Activated naive CD4-positive, alpha-beta T cell treated with anti-CD3 and anti-CD28 coated beads for 36 hours (primary cell): ENCODE measurements around the gene TJP2. TPM values are rescaled to one million over a fixed set of nuclear protein-coding genes. Genes with fewer than 3 reads are reported as not detected.
"Not testable (repeated sequence)": the region's sequence is repeated elsewhere in the genome, so short reads cannot be mapped to it uniquely, and the experiment has no call there.

Experiments used
- CTCF ChIA-PET: fragments of 350-600 bp; sonication (Branson Sonifier 250); formaldehyde crosslinking; loops from one replicate; lab custom pipeline; 2021; ENCODE audit warnings: antibody characterized with exemption; lab: Charles Lee
- DNase-seq: peaks from one replicate; pipeline ENCODE4 v3.0.0-alpha.2; 2020
- H3K27ac Mint-ChIP-seq: one replicate; pipeline ENCODE4 v1.8.0; 2021; ENCODE audit warnings: mild to moderate bottlenecking, mixed read lengths
- H3K27me3 Mint-ChIP-seq: one replicate; pipeline ENCODE4 v1.8.0; 2021; ENCODE audit warnings: low read depth, mixed read lengths
- H3K36me3 Mint-ChIP-seq: one replicate; pipeline ENCODE4 v1.8.0; 2021; ENCODE audit warnings: low read depth, mixed read lengths
- H3K4me1 Mint-ChIP-seq: one replicate; pipeline ENCODE4 v1.8.0; 2021; ENCODE audit warnings: low read depth, mixed read lengths
- H3K4me3 Mint-ChIP-seq: one replicate; pipeline ENCODE4 v1.8.0; 2021; ENCODE audit warnings: mild to moderate bottlenecking, moderate library complexity, mixed read lengths
- H3K9me3 Mint-ChIP-seq: one replicate; pipeline ENCODE4 v1.8.0; 2021; ENCODE audit warnings: mixed read lengths
- intact Hi-C: fragments of 100-400 bp; cut with micrococcal nuclease; formaldehyde crosslinking; loops from one replicate; pipeline ENCODE4 v1.15.1; 2023
- total RNA-seq, 2 experiments: library from RNA; stranded (reverse); gene quantifications; one replicate each; pipeline ENCODE4 v1.2.3, GENCODE V29; 2021

Gene TJP2
- total RNA-seq, 2 experiments from 2014 or later = 7.6 to 9.1 TPM

- H3K4me1 Mint-ChIP-seq, DNase-seq, H3K27me3 Mint-ChIP-seq, H3K9me3 Mint-ChIP-seq, H3K36me3 Mint-ChIP-seq, H3K4me3 Mint-ChIP-seq, H3K27ac Mint-ChIP-seq, intact Hi-C loops, CTCF ChIA-PET: not testable (repeated sequence)
Measured at GRCh38 chr9:69306895-69307445, 132.9 kb downstream of the TJP2 start.

GRCh38 chr9:69307446-69308205 is 133.5 kb downstream of the TJP2 start:
- Mint-ChIP-seq H3K27ac (no peak overlapping the region), H3K27me3 (peaks cover 10% of the 10 kb centered on the region), H3K36me3 (peaks cover 1% of the 10 kb centered on the region), H3K9me3 (peaks cover 7% of the 10 kb centered on the region), H3K4me3 (no peak overlapping the region), H3K4me1 (no peaks in the 10 kb centered on the region)
- no peak for DNase-seq
- intact Hi-C loops = no loop called here
- CTCF ChIA-PET = no interaction called here

GRCh38 chr9:69308206-69308931 is 134.3 kb downstream of the TJP2 start:
- no peak overlapping the region for H3K4me3 Mint-ChIP-seq
- peaks cover 11% of the 10 kb centered on the region for H3K9me3 Mint-ChIP-seq
- H3K27me3 Mint-ChIP-seq = peaks cover 10% of the 10 kb centered on the region
- intact Hi-C loops = no loop called here
- H3K4me1 Mint-ChIP-seq = no peaks in the 10 kb centered on the region
- CTCF ChIA-PET = no interaction called here
- DNase-seq = no peak
- no peak overlapping the region for H3K27ac Mint-ChIP-seq
- peaks cover 1% of the 10 kb centered on the region for H3K36me3 Mint-ChIP-seq

- Mint-ChIP-seq H3K27ac (no peak overlapping the region), H3K27me3 (peaks cover 14% of the 10 kb centered on the region), H3K4me3 (no peak overlapping the region), H3K36me3 (peaks cover 1% of the 10 kb centered on the region), H3K9me3 (peaks cover 19% of the 10 kb centered on the region), H3K4me1 (no peaks in the 10 kb centered on the region)
- intact Hi-C loops = no loop called here
- no peak for DNase-seq
- CTCF ChIA-PET = no interaction called here
Measured at GRCh38 chr9:69313175-69313574, 139.1 kb downstream of the TJP2 start.

GRCh38 chr9:69314547-69314946 is 140.5 kb downstream of the TJP2 start:
- peaks cover 18% of the 10 kb centered on the region for H3K27me3 Mint-ChIP-seq
- intact Hi-C loops = no loop called here
- H3K9me3 Mint-ChIP-seq = peaks cover 19% of the 10 kb centered on the region
- DNase-seq = no peak
- CTCF ChIA-PET = interaction anchor here (1.2 kb wide), 1 partner anchor 108 kb away, joined by 4 read pairs; no protein-coding TSS in a partner anchor
- peaks cover 1% of the 10 kb centered on the region for H3K36me3 Mint-ChIP-seq
- H3K4me3 Mint-ChIP-seq = no peak overlapping the region
- H3K4me1 Mint-ChIP-seq = no peaks in the 10 kb centered on the region
- H3K27ac Mint-ChIP-seq = no peak overlapping the region

- H3K27ac Mint-ChIP-seq = no peak overlapping the region
- intact Hi-C loops = no loop called here
- H3K4me3 Mint-ChIP-seq = no peak overlapping the region
- H3K36me3 Mint-ChIP-seq = peaks cover under 1% of the 10 kb centered on the region
- no peaks in the 10 kb centered on the region for H3K4me1 Mint-ChIP-seq
- H3K27me3 Mint-ChIP-seq = peaks cover 18% of the 10 kb centered on the region
- peaks cover 17% of the 10 kb centered on the region for H3K9me3 Mint-ChIP-seq
- CTCF ChIA-PET = interaction anchor here (0.6 to 0.8 kb wide), 2 partner anchors 12 to 124 kb away, joined by 3 to 5 read pairs; no protein-coding TSS in a partner anchor
- no peak for DNase-seq
Measured at GRCh38 chr9:69317081-69317480, 143.0 kb downstream of the TJP2 start.

DNA sequence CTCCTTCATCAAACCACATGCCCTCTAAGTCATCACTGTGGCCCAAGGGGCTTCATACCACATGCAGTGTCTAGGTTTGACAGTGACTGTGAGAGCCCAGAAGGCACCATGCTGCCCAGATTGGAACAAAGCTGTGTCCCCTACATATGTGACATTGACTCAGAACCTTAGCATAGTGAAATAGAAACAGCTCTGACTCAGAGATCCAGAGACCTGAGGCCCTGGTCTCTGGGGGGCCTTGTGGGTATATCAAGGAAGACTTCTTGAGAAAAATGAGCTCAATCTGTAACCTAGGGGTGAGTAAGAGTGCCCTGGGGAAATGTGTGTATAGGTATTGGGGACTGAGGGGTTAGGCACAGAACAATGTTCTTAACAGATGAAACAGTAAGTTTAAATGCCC is 143.8 kb downstream of the TJP2 start:
- H3K4me3 Mint-ChIP-seq = no peak overlapping the region
- intact Hi-C loops = no loop called here
- CTCF ChIA-PET = interaction anchor here (0.6 kb wide), 1 partner anchor 125 kb away, joined by 3 read pairs; no protein-coding TSS in a partner anchor
- H3K27ac Mint-ChIP-seq = no peak overlapping the region
- H3K9me3 Mint-ChIP-seq = peaks cover 11% of the 10 kb centered on the region
- H3K27me3 Mint-ChIP-seq = peaks cover 22% of the 10 kb centered on the region
- no peaks in the 10 kb centered on the region for H3K4me1 Mint-ChIP-seq
- H3K36me3 Mint-ChIP-seq = no peaks in the 10 kb centered on the region
- DNase-seq = no peak

DNA sequence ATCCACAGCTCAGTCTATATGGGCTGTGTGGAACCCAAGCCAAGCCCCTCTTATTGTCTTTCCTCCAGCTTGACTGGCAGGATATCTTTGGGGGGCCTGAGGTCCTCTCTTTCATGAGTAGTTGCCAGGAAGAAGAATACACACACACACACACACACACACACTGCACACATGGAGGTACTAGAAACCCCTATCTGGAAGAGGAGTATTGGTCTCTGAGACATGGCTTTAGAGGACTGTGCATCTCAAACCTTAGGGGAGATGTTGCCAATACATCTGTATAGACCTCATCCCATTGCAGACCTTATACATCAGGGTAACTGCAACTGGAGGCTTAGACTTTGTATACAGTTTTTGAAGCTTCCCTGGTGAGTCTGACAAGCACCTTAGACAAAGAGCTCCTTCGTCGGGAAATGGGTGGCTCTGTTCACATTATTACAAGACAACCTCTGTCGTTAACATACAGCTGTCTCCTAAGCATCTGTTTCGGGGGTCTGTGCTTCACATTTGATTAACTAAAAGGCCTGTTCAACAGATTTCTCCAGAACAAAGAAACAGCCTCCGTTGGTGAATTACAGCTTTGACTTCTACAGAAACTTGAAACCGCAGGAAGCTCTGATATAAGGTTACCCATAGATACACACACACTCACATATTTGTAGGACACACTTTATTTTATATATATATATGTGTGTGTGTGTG is 145.4 kb downstream of the TJP2 start:
- H3K27ac Mint-ChIP-seq = no peak overlapping the region
- no peaks in the 10 kb centered on the region for H3K9me3 Mint-ChIP-seq
- H3K4me1 Mint-ChIP-seq = peaks cover 2% of the 10 kb centered on the region
- intact Hi-C loops = no loop called here
- CTCF ChIA-PET = interaction anchor here (0.6 kb wide), 2 partner anchors 73 to 201 kb away, joined by 5 read pairs; no protein-coding TSS in a partner anchor
- DNase-seq = no peak
- peaks cover 29% of the 10 kb centered on the region for H3K27me3 Mint-ChIP-seq
- H3K4me3 Mint-ChIP-seq = no peak overlapping the region
- H3K36me3 Mint-ChIP-seq = no peaks in the 10 kb centered on the region

DNA sequence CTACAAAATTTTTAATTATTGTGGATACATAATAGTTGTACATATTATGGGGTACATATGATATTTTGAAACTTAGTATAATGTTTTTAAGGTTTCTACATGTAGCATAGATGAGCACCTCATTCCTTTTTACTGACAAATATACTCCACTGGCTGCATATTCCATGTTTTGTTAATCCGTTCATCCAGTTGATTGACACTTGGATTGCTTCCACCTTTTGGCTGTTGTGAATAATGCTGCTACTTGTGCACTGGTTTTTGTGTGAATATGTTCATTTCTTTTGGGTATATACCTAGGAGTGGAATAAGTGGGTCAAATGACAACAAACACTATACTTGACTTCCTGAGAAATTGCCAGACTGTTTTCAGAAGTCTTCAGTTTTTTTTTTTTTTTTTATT is 148.2 kb downstream of the TJP2 start:
- Mint-ChIP-seq H3K27ac (no peak overlapping the region), H3K9me3 (no peaks in the 10 kb centered on the region), H3K27me3 (peaks cover 40% of the 10 kb centered on the region), H3K36me3 (no peaks in the 10 kb centered on the region), H3K4me3 (no peak overlapping the region), H3K4me1 (peaks cover 10% of the 10 kb centered on the region)
- intact Hi-C loops = no loop called here
- no peak for DNase-seq
- CTCF ChIA-PET = interaction anchor here (0.6 kb wide), 2 partner anchors 53 to 191 kb away, joined by 3 to 4 read pairs; no protein-coding TSS in a partner anchor

GRCh38 chr9:69323861-69324260 is 149.8 kb downstream of the TJP2 start:
- Mint-ChIP-seq H3K27me3 (peaks cover 40% of the 10 kb centered on the region), H3K4me1 (peaks cover 10% of the 10 kb centered on the region), H3K36me3 (no peaks in the 10 kb centered on the region), H3K9me3 (no peaks in the 10 kb centered on the region), H3K27ac (no peak overlapping the region), H3K4me3 (no peak overlapping the region)
- no peak for DNase-seq
- CTCF ChIA-PET = interaction anchor here (0.6 to 0.7 kb wide), 2 partner anchors 11 to 54 kb away, joined by 3 read pairs; no protein-coding TSS in a partner anchor
- intact Hi-C loops = no loop called here
